NB4 (cell line): ENCODE data around the gene CIB1.

Experiments used
- DNase-seq: peaks from one replicate; pipeline ENCODE4 v3.0.0; 2010; ENCODE audit warnings: low read depth
- H3K4me3 ChIP-seq: one replicate; pipeline ENCODE4 v1.5.1; 2011; ENCODE audit warnings: mild to moderate bottlenecking, low read depth, low read length, moderate library complexity
- CTCF ChIP-seq: IDR thresholded peaks from one replicate; pipeline ENCODE4 v1.5.1; 2012; ENCODE audit warnings: low read depth, low read length
- MYC ChIP-seq: IDR thresholded peaks from 2 replicates; pipeline ENCODE4 v1.6.1; 2011; ENCODE audit warnings: low read depth, low read length
- POLR2A ChIP-seq: IDR thresholded peaks from 2 replicates; pipeline ENCODE4 v1.6.1; 2011; ENCODE audit warnings: mild to moderate bottlenecking; ENCODE audit not compliant: insufficient read length; ENCODE audit errors: extremely low read depth
- TF ChIP-seq, protein P1 (sequence below): IDR thresholded peaks from 2 replicates; pipeline ENCODE4 v1.6.1; 2011; ENCODE audit warnings: low read depth, low read length

Gene CIB1

DNA sequence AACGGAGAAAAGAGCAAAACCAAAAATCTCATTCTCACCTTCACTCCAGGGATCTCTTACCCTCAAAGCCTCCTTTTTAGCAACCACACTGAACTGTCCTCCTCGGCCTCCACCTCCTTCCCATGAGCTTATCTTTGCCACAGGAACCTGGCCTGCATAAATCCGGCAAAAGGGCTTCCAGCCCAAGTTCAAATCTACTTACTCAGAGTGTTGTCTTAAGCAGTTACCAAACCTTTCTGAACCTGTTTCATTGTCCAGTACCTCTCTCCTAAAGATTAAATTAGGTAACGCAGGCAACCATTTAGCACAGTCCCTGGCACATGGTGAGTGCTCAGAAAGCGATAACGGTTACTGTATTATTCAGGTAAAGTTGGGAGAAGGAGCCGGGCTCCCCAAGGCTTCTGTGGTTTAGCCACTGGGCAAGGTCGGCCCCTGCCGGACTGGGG, 777 bp downstream of the CIB1 start:
- no peak for DNase-seq
- peak overlapping the region; percentile 96 for H3K4me3 ChIP-seq
- TF ChIP-seq, protein P1, sequence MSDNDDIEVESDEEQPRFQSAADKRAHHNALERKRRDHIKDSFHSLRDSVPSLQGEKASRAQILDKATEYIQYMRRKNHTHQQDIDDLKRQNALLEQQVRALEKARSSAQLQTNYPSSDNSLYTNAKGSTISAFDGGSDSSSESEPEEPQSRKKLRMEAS, result no peak
- peak; percentile 21 for TF ChIP-seq CTCF
- no peak for TF ChIP-seq POLR2A

DNA sequence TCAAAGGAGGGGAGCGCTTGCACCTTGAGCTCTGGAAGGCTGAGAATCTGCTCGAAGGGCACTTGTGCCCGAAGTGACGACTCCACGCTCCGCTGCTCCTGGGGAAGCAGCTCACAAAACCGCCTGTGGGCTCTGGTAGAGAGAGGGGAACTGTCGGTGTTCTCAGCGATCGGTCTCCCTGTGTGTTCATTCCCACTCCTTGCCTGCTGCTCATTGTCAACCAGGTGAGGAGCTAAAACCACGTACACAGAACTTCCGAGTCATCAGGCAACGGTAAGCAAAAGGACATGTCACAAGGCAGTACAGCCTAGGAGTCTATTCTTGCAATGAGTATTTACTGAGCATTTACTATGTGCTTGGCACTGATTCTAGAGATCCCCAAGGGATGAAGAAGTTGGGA, 1.5 kb downstream of the CIB1 start:
- TF ChIP-seq MYC, result no peak
- peak overlapping the region; percentile 96 for H3K4me3 ChIP-seq
- DNase-seq, result no peak

- TF ChIP-seq CTCF (no peak), POLR2A (no peak), MYC (no peak)
- TF ChIP-seq, protein P1, result no peak
- H3K4me3 ChIP-seq, result no peak overlapping the region
- no peak for DNase-seq
Measured at GRCh38 chr15:90231028-90232017, 2.4 kb downstream of the CIB1 start.

- no peak for DNase-seq
- TF ChIP-seq POLR2A (no peak), CTCF (no peak)
- TF ChIP-seq, protein P1, result no peak
- H3K4me3 ChIP-seq, result no peak overlapping the region
Measured at GRCh38 chr15:90230610-90231009, 3.1 kb downstream of the CIB1 start.

DNA sequence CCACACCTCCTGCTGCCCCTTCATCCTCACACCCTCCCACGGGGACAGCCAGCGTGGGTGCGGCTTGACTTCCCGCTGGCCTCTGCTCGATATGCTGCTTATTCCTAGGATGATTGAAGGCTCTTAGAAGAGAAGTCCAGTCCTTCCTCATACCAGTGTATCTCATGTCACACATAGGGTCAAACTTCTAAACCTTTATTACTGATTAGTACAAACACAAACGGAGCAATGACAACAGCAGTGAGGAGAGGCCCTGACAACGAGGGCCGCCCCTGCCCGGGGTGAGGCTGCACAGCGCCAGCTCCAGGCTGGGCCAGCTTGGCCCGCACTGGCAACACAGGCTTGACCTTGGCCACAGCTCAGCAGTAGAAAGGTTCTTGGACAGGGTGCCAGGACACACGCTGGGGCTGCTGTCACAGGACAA, 3.7 kb downstream of the CIB1 start:
- no peak for TF ChIP-seq MYC
- no peak for TF ChIP-seq CTCF
- TF ChIP-seq, protein P1, result no peak
- TF ChIP-seq POLR2A, result no peak
- H3K4me3 ChIP-seq, result no peak overlapping the region
- DNase-seq, result no peak

DNA sequence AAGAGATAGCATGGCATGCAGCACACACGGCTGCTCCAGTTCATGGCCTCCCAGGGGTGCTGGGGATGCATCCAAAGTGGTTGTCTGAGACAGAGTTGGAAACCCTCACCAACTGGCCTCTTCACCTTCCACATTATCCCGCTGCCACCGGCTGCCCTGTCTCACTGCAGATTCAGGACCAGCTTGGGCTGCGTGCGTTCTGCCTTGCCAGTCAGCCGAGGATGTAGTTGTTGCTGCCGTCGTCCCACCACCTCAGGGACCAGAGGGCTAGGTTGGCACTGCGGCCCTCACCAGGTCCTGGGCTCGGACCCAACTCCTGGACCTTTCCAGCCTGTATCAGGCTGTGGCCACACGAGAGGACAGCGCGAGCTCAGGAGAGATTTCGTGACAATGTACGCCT, 4.8 kb downstream of the CIB1 start:
- DNase-seq, result no peak
- H3K4me3 ChIP-seq, result no peak overlapping the region
- TF ChIP-seq, protein P1, result no peak
- no peak for TF ChIP-seq MYC
- no peak for TF ChIP-seq CTCF
- TF ChIP-seq POLR2A, result no peak
